ENCODE data around the gene ZBTB7C.

GRCh38 chr18:48179666-48180065 is 229.5 kb downstream of the ZBTB7C start:
- TF ChIP-seq HDGF (IDR thresholded peaks at IDR 0.05; ENCODE audit: borderline replicate concordance) = no peak
- no peak for TF ChIP-seq FOXK2 (IDR thresholded peaks at IDR 0.05)
- TF ChIP-seq SUZ12 (IDR thresholded peaks at IDR 0.05) = no peak
- TF ChIP-seq BHLHE40 (IDR thresholded peaks at IDR 0.05; ENCODE audit: borderline replicate concordance) = no peak
- TF ChIP-seq ZNF384 (IDR thresholded peaks at IDR 0.05) = no peak
- TF ChIP-seq LEF1 (IDR thresholded peaks at IDR 0.05; ENCODE audit: borderline replicate concordance) = no peak
- TF ChIP-seq ARNT (IDR thresholded peaks at IDR 0.05) = no peak
